HG03457 (cell line): ENCODE results near the gene FOXP4.

Experiments used
- ATAC-seq: cut with Tn5 transposase; IDR thresholded peaks from one replicate; pipeline ENCODE4 v1.9.1; 2021; ENCODE audit warnings: moderate number of reproducible peaks; ENCODE audit not compliant: unreplicated experiment

FOXP4 gene

DNA sequence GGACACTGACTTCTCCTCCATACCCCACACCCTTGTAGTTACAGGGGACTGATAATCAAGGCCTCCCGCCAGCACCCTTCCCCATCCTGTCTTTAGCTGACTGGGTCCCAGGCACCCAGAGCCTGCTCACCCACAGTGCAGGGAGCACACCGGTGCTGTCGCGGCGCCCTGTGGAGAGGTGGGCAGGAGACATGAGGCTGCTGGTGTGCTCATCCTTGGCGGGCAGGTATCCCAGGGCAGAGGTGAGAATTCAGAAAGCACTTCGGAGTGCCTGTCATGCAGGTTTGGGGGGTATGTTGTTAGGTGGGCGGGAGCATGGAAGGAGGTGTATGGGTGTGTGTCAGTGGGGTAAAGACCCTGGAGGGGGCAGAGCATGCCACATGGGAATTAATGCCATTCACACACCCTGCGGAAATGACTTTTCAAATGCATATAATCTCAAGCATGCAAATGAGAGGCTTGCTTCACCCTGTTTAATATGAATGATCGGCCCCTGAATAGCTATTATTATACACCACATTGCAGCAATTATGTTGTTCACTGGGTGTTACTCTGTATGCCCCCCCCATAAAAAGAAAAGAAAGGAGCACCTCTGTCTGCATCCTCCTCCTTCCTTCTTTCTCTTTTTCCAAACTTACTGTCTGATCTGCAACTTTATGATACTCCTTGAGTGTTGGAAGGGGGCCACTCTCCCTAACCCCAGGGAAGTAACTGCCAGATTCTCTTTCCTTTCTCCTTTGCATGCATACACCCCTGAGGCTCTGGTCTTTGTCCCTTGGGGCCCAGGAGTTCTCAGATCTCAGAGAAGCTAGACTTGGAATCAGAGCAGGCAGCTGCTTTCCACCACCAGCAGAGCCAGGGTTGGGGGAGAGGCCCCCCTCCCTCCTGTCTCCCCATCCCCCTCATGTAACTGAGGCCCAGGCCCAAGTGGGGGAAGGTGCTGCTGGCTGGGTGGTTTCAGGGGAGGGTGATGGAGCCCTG is 16.0 kb downstream of the FOXP4 start:
- ATAC-seq = no peak

- no peak for ATAC-seq
Measured at GRCh38 chr6:41563060-41563776, 17.0 kb downstream of the FOXP4 start.

- ATAC-seq = no peak
Measured at GRCh38 chr6:41564448-41565142, 18.4 kb downstream of the FOXP4 start.

DNA sequence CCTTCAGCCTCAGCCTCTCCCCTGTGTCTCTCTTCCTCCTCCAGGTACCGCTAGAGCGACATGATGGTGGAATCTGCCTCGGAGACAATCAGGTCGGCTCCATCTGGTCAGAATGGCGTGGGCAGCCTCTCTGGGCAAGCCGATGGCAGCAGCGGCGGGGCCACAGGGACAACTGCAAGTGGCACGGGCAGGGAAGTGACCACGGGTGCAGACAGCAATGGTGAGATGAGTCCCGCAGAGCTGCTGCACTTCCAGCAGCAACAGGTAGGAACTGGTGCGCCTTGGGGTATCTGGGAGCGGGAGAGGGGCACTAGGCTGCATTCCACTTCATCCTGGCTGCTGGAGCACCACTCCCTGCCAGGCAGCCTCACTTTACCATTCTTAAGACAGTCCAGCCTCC is 19.5 kb downstream of the FOXP4 start:
- no peak for ATAC-seq

GRCh38 chr6:41566961-41567360 is 20.8 kb downstream of the FOXP4 start:
- no peak for ATAC-seq

DNA sequence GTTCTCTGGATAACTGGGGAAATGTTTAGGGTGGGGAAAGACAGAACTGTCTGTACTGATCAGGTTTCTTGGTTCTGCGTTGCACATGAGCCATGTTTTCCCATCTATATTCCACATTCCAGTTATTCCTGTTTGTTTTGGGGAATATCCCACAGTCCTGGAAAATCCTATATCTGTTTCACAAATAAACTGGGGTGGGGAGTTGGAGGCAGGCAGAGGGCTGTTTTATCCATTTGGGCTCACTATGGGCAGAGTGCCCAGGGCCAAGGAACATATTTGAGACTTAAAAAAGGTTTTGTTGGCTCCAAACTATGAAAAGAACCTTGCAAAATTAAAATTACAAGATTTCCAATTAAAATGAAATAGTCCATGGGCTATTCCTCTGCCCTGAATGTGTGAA is 21.5 kb downstream of the FOXP4 start:
- ATAC-seq = no peak

GRCh38 chr6:41568202-41568584 is 22.0 kb downstream of the FOXP4 start:
- no peak for ATAC-seq

DNA sequence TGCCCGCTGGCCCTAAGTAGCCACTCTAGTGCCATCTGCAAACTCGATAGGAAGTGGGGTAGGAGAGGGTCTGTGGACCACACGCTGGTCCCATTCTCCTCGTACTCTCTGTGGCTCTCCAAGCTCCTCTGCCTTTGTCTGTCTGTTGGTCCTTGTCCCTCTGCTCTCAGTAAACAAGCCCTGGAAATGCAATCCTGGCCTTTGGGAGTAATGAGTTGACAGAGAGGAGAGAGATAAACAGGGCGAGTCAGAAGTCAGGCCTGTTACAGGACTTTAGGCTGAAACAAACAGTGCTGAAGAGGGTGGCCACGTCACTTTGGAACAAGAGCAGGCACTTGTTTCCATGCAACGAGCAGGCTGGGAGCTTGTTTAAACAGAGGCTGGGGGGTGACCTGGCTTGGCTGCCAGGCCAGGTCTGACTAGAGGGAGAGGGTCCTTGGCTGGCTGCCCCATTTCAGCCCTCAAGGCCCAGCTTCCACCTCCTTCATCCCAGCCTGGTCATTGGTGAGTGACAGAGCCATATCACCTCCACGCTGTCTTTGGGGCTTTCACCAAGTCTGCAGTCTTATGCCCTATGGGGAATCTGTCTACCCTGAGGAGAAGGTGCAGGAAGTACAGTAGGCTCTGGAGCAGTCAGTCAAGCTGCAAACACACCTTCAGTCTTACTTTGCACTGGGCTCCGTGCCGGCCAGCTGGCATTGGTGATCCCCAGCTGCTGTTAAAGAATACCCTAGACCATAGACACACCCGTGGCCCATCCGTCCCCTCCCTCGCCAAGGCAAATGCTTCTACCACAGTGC is 22.6 kb downstream of the FOXP4 start:
- no peak for ATAC-seq

GRCh38 chr6:41570259-41570615 is 24.1 kb downstream of the FOXP4 start:
- no peak for ATAC-seq

DNA sequence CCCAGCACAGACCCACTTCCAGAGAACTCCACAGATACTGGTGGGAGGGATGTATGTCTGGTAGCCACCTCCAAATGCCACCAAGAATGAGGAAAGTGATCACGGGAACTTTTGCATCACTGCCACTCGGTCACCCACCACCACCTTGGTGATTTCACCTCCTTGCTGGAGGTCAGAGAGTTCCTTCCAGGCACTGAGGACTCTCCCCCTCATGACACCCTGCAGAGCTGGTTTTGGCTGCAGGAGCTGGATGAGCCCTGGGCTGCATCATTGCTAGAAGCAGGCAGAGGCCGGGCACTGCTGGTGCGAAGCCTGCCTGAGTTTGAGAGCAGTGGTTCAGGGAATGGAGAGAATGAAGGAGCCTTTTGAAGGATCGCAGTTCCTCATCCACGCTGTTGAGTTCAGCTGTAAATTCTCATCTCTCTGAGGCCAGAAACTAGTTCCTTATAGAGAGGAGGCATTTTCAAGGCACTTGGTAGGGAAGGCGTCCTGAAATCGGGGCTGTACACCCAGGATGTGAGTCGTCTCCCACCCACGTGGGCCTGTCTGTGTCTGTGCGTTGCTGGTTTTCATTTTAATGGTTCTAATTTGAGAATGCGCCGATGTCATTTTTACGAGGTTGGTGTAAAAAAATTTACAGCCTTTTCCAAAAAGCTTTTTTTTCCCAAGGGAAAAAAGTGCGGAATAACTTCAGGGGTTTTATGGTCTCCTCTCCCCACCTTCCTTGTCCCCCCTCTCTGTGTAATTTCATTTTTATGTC is 25.0 kb downstream of the FOXP4 start:
- ATAC-seq = no peak

- ATAC-seq = no peak
Measured at GRCh38 chr6:41572613-41573012, 26.4 kb downstream of the FOXP4 start.

GRCh38 chr6:41573276-41573675 is 27.1 kb downstream of the FOXP4 start:
- no peak for ATAC-seq

DNA sequence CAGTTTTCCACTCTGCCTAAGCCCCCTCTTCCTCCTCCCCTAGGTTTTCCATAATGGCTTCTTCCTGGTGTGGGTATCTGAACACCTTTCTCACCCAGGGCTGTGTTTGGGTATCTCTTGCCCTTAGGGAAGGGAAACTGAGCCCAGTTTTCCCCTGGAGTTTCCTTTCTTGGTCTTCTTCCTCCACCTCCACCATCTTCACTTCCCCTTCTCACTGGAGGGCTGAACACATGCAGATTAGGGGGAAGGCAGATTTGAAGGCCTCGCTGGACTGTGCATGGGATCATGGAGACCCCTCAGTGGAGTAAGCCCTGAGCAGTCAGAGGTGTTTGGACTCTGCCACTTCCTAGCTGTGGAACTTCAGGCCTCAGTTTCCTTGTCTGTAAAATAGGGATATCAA is 27.8 kb downstream of the FOXP4 start:
- ATAC-seq = no peak

DNA sequence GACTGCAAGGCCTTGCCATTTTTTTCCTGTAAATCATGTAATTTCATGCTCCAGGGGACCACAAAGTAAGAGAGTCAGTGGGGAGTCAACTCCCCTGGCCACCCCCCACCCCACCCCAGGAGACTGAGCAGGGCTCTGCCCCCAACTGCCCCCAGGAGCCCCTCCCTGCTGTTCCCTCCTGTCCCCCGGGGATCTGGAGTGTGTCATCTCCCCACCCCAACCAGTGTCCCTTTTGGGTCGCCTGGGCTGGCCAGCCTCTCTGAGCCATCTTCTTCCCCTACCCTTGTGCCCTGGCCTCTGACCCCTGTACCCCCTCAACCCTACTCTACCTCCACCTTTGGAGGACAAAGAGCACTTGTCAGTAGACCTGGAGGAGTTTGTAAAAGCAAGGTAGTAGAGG is 29.4 kb downstream of the FOXP4 start:
- no peak for ATAC-seq

- ATAC-seq = no peak
Measured at GRCh38 chr6:41576667-41577066, 30.5 kb downstream of the FOXP4 start.

DNA sequence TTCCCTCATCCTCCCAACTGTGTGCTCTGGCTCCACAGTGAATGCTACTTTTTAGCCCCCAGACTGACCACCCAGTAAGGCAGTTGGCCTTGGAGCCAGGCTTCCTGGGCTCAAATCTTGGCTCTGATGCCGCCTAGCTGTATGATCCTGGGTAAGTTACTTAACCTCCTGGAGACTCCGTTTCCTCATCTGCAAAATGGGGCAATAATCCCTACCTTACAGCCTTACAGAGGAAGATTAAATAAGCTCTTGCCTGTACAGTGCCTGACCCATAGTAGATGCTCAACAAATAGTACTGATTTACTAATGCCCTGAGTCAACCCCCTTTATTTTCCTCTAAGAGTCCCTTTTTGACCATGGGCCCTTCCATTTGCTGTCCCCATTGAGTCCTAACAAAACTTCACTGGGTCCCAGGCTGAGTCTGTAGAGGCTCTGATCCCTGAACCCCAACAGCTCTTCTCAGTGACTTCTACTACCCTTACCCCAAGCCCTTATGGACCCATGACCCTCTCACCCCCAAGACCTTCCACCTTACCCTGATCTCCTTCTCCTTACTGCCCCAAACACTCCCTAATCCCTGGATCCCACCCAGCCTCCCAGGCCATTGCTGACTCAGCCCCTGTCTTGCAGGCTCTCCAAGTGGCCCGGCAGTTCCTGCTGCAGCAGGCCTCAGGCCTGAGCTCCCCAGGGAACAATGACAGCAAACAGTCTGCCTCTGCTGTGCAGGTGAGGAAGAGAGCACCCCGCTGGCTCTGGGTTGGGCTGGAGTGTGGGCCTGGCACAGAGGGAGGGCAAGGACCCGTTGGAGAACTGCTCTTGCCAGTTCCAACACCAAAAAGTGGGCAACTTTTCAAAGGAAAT is 31.4 kb downstream of the FOXP4 start:
- ATAC-seq = no peak

DNA sequence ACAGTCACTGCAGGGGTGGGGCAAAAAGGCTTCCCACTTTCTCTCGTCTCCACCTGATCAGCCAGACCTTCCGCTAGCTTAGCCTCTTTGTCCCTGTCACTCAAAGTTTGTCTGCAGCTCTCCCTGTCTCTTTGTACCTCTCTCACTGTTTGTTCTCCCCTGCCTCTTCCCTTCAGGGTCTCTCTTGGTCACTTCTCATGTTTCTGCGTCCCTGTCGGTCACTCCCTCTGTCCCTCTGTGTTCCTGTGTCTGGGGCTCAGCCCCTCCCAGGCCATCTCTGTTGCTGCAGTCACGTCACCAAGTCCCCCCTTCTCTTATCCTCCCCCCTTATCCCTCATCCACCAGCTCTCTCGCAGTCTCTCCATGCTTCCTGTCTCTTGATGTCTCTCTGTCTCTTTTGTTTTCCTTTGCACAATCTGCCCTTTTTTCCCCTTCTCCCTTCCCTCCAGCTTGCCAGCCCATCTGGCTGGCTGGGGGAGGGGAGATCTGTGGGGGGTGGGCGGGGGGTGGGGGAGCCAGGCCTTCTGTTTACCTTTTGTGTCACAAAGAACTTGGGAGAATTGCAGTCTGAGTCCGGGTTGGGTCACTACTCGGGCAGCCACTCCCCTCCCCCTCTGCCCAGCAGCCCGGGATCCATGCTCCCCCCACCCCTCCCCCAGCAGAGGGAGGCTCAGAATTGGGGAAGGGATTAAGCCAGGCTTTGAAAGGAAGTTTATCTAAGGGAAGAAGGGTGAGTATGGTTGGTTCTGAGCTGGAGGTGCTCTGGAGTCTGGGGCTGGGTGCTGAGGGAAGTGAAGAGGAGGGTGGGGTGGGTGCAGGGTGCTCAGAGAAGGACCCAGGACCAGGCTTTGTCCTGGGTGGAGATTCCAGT is 32.3 kb downstream of the FOXP4 start:
- no peak for ATAC-seq

GRCh38 chr6:41579088-41579610 is 33.0 kb downstream of the FOXP4 start:
- ATAC-seq = no peak
